Left ventricle myocardium superior (tissue), 1 donor: Measurements from ENCODE around the gene KPNA6. TPM values are rescaled to one million over a fixed set of nuclear protein-coding genes. Genes with fewer than 3 reads are reported as not detected.
A peak's percentile ranks its signal among the peaks of the same experiment; 100 is the strongest.
"Not testable (repeated sequence)": the region's sequence is repeated elsewhere in the genome, so short reads cannot be mapped to it uniquely, and the experiment has no call there.

Source experiments
- ATAC-seq: fragments of 200-7000 bp; cut with Tn5 transposase; one replicate; pipeline ENCODE4 v1.9.1; 2020; ENCODE audit warnings: mild to moderate bottlenecking, moderate library complexity
- DNase-seq: peaks from one replicate; pipeline ENCODE4 v3.0.0-alpha.2; 2020
- intact Hi-C: fragments of 100-400 bp; cut with micrococcal nuclease; formaldehyde crosslinking; loops from one replicate; pipeline ENCODE4 v1.11.0; 2022
- total RNA-seq: library from RNA; stranded (reverse); fragmentation: NEBNext Ultra II Directional; extraction: Animal tissue kit (Norgen Biotek cat#: 25700); gene quantifications from one replicate; pipeline ENCODE4 v1.2.1, GENCODE V29; 2021
- donor health status: DM: no; HTN: yes; CAD: no; lungs with severe emphysema.

Gene KPNA6
- total RNA-seq, 1 donor from 2014 or later: 78.6 TPM

GRCh38 chr1:32094746-32095521 lies 12.9 kb upstream of the KPNA6 start:
- no peak for DNase-seq
- no peak for ATAC-seq
- intact Hi-C loops: no loop called here

- no peak for ATAC-seq
- DNase-seq: no peak
- intact Hi-C loops: no loop called here
Observed at GRCh38 chr1:32099426-32099825, 8.4 kb upstream of the KPNA6 start.

- intact Hi-C loops: no loop called here
- DNase-seq (peak; percentile 45), ATAC-seq (peak; percentile 68)
Observed at GRCh38 chr1:32100359-32100758, 7.5 kb upstream of the KPNA6 start.

- no peak for DNase-seq
- no peak for ATAC-seq
- intact Hi-C loops: no loop called here
Observed at GRCh38 chr1:32100807-32101708, 6.8 kb upstream of the KPNA6 start.

GRCh38 chr1:32104127-32104526 lies 3.7 kb upstream of the KPNA6 start:
- intact Hi-C loops: no loop called here
- no peak for ATAC-seq
- DNase-seq: no peak

DNA sequence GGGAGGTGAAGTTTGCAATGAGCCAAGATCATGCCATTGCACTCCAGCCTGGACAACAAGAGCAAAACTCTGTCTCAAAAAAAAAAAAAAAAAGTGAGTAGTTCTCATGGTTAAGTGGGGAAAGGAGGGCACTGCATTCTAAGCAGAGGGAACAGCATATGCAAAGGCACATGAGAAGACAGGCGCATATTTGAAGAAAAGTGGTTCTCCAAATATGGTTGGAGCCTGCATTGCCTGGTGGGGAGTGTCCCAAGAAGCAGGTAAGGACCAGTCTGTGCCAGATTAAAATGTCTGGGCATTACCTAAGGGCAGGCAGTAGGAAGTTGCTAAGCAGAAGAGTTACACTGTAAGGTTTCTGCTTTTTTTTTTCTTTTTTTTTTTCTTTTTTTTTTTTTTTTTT lies 2.5 kb upstream of the KPNA6 start:
- DNase-seq: no peak
- intact Hi-C loops: no loop called here
- ATAC-seq: no peak

- no peak for DNase-seq
- intact Hi-C loops: no loop called here
- ATAC-seq: no peak
Observed at GRCh38 chr1:32106663-32107275, 1.1 kb upstream of the KPNA6 start.

DNA sequence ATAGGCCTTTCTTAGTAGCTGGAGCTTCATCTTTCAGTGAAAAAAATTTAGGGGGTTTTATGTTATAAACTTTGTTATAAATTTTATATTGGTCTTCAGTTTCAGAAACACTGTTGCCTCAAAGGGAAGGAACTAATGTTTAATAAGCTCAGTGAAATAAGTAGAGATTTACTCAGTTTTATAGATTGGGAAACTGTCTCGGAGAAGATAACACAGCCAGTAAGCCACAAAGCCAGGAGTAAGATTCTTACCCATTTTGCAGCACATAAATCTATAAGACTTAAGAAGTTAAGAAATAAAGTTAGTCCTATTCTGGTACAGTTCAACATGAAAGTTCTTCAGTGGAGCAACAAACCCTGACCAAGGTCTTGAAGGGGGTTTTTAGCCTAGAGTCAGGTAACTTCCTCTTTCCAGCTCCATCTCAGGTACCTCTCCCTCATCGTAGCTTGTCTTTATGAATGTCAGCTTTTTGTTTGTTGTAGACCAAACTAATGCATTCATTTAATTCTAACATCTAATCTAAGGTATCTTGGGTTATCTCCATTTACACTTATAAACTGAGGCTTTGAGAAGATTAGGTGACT lies 3.3 kb downstream of the KPNA6 start:
- intact Hi-C loops: no loop called here
- ATAC-seq (no peak), DNase-seq (no peak)

DNA sequence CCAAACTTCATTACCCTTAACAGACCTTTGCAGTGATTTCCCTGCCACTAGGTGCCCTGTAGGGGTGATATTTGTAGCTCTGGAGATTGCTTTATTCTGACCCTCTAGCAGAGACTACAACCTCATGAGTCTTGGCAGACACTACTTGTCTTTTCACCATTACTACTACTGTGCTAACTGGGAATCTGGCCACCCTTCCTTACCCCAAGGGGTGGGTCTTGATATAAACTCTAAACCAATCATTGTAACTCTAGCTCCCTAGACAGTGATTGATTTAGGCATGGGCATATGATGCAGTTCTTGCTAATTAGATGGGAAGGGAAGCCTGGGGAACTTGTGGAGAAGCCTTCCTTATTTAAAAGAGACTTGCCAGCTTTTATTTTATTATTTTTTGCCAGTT lies 3.9 kb downstream of the KPNA6 start:
- ATAC-seq: peak; percentile 43
- intact Hi-C loops: no loop called here
- no peak for DNase-seq

- intact Hi-C loops: no loop called here
Observed at GRCh38 chr1:32112806-32113375, 5.0 kb downstream of the KPNA6 start.

DNA sequence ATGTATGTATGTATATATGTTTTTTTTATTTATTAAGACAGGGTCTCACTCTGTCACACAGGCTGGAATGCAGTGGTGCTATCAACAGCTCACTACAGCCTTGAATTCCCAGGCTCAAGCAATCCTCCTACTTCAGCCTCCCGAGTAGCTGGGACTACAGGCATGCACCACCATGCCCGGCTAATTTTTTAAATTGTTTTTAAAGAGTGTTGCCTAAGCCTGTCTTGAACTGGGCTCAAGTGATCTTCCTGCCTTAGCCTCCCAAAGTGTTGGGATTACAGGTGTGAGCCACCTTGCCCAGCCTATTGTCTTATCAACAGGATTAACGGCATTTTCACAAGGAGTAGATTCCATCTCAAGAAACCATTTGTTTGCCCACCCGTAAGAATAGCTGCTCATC lies 5.6 kb downstream of the KPNA6 start:
- intact Hi-C loops, ATAC-seq: not testable (repeated sequence)

More at GRCh38 chr1:32112806-32113375, 5.0 kb downstream of the KPNA6 start:
- ATAC-seq (peak; percentile 37), DNase-seq (no peak)

GRCh38 chr1:32114420-32114819 lies 6.6 kb downstream of the KPNA6 start:
- intact Hi-C loops: no loop called here
- ATAC-seq (no peak), DNase-seq (no peak)

More for the DNA sequence above, 5.6 kb downstream of the KPNA6 start:
- not testable (repeated sequence) for DNase-seq

GRCh38 chr1:32115496-32115895 lies 7.6 kb downstream of the KPNA6 start:
- ATAC-seq (no peak), DNase-seq (no peak)
- intact Hi-C loops: no loop called here

DNA sequence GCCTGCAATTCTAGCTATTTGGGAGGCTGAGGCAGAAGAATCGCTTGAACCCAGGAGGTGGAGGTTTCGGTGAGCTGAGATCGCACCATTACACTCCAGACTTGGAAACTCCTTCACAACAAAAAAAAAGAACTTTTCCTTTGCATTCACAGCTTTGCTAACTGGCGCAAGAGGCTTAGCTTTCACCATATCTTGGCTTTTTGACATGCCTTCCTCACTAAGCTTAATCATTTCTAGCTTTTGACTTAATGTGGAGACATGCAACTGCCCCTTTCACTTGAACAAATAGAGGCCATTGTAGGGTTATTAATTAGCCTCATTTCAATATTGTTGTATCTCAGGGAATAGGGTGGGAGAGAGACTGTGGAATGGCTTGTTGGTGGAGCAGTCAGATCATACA lies 8.7 kb downstream of the KPNA6 start:
- intact Hi-C loops: no loop called here
- DNase-seq (no peak), ATAC-seq (no peak)

DNA sequence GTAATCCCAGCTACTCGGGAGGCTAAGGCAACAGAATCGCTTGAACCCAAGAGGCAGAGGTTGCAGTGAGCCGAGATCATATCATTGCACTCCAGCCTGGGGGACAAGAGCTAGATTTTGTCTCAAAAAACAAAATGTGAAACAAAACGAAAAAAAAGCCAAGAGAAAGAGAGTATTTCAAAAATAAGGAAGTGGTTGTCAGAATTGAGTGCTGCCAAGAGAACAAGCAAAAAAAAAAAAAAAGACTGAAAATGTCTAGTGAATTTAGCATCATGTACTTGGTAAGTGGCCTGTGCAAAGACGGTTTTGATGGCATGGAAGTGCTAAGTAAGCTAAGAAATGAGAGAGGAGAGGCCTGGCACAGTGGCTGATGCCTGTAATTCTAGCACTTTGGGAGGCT lies 14.3 kb downstream of the KPNA6 start:
- intact Hi-C loops: no loop called here
- DNase-seq (no peak), ATAC-seq (no peak)

DNA sequence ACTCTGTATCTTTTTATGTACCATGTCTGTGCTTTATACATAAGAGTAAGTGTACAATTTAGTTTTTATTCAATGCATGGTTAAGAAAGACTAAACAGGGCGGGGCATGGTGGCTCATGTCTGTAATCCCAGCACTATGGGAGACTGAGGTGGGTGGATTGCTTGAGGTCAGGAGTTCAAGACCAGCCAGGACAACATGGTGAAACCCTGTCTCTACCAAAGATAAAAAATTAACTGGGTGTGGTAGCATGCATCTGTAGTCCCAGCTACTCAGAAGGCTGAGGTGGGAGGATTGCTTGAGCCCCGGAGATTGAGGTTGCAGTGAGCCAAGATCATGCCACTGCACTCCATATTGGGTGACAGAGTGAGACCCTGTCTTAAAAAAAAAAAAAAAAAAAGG lies 15.5 kb downstream of the KPNA6 start:
- DNase-seq, intact Hi-C loops, ATAC-seq: not testable (repeated sequence)

DNA sequence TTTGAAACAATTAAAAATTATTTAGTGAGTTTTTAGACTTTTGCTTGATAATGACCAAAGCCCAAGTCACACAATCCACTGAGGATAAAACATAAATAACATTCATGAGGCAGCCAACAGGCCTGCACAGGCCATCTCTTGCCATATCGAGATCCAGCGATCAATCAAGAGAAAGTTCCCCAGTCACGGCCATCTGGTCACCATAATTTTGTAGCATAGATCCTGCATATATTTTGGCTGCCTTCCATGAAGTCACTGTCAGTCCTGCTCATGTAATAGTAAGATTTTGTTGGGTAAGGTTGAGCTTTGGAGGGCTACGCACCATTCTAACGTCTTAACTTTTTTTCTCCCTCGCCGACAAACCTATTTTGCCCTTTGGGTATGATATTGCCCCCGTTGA lies 17.5 kb downstream of the KPNA6 start:
- no peak for ATAC-seq
- no peak for DNase-seq
- intact Hi-C loops: no loop called here

DNA sequence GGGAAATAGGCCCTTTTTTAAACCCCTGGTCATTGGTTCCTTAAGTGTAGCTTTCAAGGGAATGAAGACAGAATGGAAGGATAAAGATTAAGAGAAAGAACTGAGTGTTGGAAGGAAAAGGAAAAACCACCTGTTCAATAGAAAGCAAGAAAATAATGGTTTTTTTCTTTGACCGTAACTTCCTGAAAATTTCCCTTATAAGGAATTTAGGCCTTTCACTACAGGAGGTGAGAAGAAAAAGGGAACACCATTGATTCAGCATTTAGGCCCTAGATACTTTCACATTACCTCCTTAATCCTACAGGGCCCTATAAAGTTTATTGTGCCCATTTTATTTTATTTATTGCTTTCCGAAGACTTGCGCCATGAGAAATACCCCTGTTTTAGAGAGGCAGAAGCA lies 18.9 kb downstream of the KPNA6 start:
- intact Hi-C loops: no loop called here
- DNase-seq (no peak), ATAC-seq (no peak)
